CD4-positive, alpha-beta T cell treated with Interferon alpha-2 for 1 hour (primary cell): ENCODE measurements around the gene CYB5R2.

Experiments
- DNase-seq, 2 donors: peaks; one replicate each; pipeline ENCODE4 v3.0.0-alpha.2; 2020 to 2022

The CYB5R2 gene

DNA sequence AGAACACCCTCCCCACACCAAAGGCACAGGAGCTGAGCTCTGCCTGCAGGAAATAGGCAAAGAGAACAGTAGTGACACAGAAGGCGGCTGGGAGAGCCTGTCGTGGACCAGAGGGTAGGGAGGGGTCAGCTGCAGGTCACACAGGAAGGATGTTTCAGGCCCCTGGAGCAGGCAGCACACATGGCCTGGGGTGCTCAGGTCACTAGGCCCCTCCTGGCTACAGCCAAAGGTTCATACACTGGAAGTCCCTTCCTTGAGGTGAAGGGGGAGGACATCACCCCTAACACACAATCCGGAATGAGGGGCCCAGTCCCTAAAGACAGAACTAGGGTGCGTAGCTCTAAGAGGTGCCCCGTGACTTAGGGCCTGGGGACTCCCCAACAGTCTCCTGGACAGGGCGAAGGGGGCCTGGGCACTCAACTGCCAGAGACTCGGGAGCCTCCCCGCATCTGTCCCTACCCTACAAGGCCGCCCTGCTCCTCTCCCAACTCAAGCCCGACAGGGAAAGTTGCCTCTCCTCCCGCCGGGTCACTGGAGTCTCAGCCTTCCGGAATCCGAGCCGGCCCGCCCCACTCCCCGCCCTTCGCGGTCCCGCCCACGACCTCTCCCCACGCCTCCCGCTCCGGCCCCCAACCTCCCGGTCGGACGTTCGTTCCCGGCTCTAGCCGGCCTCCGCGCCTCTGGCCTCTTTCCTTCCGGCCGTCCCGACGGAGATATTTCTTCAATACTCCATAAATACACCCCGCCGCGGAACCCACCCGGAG is at the start of gene CYB5R2:
Gene CYB5R2, minus strand, starts transcription at position 541 of the 764 bp plus-strand sequence. CDS start 675 bp downstream, outside the sequence.
- DNase-seq = no peak

DNA sequence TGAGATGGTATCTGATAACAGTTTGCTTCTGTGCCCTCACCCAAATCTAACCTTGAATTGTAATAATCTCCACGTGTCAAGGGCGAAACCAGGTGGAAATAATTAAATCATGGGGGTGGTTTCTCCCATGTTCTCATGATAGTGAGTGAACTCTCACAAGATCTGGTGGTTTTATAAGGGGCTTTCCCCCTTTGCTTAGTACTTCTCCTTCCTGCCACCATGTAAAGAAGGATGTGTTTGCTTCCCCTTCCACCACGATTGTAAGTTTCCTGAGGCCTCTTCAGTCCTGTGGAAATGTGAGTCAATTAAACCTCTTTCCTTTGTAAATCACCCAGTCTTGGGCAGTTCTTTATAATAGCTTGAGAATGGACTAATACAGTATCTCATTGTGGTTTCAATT is 41.5 kb upstream of the CYB5R2 start:
- no peak for DNase-seq

DNA sequence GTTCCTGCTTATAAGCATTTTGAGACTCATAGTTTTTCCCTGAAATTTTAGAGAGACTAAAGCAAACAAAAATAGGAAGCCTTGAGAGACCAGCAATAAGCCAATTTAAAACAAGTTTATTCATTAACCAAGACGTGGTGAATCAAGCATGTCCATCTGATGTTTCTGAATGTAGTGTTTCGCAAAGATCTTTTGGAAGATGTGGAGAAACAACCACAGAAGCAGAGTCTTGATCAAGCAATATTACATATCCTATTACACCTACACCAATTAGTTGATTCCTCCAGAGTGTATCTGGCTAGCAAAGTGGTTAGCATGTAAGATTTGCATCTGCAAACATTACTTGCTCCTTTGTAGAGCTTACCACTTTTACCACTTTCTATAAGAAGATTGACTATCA is 33.1 kb upstream of the CYB5R2 start, which contains the start of gene OVCH2:
Gene OVCH2, minus strand, starts transcription at position 101 of the 400 bp plus-strand sequence. Its CDS starts 83 bp downstream, at position 18.
- no peak for DNase-seq

DNA sequence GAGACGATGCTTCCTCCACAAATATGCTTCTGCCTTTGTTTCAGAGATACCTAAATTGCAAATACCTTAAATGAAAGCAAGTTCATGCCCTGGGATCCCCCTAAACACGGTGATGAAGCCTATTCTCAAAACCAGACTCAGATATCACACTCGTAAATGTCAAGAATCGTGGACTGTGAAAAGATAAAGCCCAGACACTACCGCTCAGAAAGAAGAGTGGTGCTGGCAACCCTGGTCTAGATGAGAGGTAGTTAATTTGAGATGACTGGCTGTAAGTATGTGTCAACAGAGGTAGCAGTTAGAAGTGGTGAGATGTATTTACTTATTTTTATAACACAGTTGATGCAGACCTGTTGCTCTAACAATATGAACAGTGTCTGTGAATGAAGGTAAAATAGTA is 30.4 kb upstream of the CYB5R2 start:
- no peak for DNase-seq

DNA sequence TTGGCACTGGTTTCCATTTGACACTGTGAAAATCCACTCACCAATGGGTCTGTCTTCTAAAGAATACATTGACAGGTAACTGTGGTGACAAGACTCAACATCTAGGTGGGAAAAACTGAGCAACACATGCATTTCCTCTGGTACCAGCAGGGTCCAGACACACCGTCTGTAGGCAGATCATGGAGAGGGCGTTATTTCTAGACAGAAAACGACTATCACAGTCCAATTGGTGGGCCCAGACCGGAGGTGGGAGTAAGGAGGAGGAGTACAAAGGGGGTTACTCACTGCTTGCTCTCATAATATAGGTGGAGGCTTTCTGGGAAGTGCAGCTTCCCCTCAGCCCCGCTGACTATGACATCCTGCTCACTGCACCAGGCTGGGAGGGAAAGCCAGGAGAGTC is 23.1 kb upstream of the CYB5R2 start:
- DNase-seq = no peak

DNA sequence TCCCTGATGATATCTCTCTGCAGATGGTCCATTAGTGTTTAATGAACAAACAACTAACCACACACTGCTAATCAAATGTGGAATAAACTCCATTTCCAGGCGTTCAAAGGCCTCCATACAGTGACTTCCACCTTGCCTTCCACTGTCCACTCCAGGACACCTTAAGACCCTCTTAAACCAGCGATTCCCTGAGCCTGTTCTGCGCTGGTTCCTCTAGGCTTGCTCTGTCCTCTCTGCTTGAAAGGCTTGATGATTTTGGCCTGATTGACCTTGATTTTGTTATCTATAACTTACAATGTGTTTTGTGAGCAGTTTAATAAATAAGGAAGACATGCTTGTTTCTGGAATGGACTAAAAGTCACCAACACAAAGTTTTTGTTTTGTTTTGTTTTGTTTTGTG is 20.9 kb upstream of the CYB5R2 start:
- DNase-seq = no peak

DNA sequence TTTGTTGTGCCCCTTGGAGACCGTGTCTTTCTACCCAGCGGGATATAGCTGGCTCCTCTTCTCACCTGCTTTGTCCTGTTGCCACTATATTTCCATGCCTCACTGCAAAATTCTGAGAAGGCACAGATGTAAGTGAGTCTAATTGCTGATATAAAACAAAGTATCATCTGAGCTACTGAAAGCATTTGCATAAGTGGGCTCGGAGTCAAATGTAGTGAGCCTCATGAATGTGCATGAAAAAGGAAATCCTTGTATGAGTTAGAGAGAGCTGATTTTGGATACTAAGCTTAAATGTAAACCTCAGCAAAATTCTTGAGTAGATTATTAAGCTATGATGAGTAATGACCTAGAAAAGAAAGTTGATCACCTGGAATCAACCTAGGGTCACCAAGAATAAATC is 19.1 kb upstream of the CYB5R2 start:
- no peak for DNase-seq

DNA sequence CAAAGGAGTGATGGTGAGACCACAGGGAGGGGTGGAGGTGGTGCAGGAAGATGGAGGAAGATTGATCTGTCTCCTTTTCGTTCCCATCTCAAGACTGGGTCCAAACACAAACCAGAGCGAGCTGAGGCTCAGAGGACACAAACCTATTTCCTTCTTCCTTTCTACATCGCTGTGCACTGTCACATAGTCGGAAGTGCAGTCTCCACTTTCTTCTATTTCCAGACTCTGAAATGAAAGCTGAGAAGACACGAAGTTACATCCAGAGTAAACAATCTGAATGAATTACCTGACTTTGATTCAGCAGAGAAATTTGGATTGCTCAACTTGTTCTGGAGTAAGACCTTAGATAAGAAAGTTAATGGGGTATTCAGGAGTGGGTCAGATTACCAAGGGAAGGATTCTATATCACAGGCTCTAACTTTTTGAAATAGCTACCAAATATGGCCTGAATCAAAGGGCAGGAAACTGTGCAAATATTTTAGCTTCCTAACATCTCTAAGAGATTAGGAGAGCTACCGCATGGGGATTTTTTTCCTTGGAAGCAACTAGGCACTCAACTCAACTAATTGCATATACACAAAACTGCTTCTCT is 18.6 kb upstream of the CYB5R2 start:
- no peak for DNase-seq

DNA sequence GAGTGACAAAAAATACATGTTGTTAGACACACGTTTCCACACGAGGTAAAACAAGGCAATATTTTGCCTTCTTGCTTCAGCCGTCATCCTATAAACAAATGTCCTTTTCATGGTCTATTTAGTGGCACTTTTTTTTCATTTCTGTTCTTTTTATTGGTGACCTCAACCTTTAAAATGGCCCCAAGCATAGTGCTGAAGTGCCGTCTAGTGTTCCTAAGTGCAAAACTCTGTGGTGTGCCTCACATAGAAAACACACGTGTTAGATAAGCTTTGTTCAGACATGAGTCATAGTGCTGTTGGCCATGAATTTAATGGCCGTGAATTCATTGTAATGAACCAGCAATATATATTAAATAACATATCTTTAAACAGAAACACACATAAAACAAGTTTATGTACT is 17.3 kb upstream of the CYB5R2 start:
- DNase-seq = no peak

DNA sequence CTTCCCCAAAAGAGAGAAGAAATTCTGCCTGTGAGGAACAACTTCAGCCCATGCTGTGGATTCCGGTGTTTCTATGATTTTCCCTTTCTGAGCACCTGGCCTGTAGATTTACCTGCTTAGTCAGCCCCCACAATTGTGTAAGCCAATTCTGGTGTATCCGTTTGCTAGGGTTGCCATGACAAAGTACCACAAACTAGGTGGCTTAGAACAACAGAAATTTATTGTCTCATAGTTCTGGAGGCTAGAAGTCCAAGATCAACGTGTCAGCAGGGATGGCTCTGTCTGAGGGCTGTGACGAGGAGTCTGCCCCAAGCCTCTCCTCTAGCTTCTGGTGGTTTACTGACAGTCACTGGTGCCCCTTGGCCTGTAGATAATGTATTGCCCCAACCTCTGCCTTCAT is 15.9 kb upstream of the CYB5R2 start:
- DNase-seq = no peak

DNA sequence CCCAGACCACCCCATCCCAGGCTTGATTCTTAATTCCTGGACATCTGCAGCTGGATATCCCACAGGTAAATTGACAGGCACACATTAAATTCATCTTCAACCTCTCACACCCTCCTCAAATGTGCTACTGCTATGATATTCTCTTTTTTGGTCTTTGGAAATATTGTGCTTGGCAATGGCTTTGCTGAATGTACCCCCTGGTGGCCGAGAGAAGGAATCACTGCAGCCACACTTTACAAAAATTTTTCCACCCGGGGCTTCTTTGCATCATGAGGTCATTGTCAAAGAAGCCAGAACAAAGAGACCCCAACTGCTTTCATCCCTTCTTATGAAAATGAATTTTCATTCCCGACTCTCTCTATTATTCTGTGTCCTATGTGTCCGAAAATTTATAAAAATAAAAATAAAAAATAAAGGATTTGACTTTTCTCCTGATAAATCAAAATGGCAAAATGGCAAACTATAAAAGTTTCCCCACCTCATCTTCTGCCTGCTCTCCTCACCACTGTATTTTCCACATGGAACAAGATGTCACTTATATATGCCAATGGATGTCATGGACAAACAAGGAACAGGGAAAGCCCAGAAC is 15.0 kb upstream of the CYB5R2 start:
- DNase-seq = peak in 1 of 2 donors; percentile 23

DNA sequence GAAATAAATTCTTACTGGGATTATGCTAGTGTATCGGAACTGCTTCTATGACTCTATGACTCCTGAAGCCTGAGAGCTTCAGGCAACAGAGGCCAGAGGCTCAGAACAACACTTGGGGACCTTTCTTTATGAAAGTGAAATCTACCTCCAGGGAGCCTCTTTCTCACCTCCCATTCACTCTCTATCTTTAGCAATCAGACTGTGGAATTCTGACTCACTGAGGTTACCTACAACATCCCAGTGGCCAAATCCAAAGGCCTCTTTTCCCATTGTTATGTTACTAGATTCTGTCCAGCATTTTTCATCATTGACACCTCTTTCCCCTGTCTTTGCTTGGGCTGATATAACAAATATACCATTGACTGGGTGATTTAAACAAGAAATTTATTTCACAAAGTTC is 14.1 kb upstream of the CYB5R2 start:
- DNase-seq = no peak

DNA sequence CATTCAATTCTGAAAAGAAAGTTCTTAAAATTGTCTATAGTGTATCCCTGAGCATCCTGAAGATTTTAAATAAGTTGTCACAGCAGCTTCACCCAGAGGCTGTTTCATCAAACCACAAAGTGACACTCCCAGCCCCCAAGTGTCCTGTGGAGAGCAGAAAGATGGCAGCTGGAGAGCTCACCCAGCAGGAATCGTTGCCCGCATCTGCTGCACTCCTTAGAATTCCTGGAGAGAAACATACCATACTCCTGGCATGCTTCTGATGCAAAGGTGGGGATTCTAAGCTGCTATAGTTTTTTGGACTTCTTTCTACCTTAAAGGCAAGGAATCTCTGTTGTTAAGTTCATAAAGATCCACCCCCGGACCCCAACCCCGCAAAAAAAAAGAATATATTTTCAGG is 13.5 kb upstream of the CYB5R2 start:
- DNase-seq = no peak

DNA sequence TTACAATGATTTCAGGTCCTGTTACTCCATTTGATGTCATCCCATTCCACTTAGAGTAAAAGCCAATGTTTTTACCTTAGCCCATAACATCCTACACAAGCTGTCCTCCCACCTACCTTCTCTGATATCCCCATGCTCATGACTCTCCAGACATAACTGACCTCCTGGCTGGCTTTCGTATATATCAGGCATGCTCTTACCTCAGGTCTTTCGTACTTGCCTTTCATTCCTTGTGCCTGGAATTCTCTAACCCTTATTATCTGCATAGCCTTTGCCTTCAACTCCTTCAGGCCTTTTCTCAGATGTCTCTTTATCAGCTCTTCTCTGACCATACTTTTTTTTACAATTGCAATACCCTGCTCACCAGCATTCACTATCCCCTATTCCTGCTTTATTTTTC is 10.3 kb upstream of the CYB5R2 start:
- DNase-seq = no peak

DNA sequence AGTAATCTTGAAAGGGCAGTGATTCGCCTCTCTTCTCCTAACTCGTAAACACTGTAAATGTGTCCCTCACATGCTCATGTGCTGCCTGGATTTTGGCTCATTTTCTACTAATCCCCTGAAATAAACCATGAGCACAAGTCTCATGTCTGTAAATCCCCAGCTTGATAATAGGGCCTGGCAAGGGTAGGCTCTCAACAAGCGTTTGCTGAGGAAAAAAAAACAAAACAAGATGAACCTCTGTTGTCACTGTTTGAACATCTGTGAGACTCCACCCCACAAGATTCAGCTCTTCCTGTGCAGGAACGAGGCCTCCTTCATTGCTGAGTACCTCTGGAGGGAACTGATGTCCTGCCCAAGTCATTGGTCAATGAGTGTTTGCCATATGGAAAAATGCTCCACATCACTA is 4.5 kb upstream of the CYB5R2 start:
- no peak for DNase-seq

DNA sequence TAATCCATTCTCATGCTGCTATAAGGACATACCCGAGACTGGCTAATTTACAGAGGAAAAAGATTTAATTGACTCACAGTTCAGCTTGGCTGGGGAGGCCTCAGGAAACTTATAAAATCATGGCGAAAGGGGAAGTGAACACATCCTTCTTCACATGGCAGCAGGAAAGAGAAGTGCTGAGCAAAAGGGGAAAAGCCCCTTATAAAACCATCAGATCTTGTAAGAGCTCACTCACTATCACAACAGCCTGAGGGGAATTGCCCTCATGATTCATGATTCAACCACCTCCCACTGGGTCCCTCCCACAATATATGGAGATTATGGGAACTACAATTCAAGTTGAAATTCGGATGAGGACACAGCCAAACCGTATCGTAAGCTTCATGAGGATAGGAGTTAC is 3.8 kb upstream of the CYB5R2 start:
- no peak for DNase-seq

DNA sequence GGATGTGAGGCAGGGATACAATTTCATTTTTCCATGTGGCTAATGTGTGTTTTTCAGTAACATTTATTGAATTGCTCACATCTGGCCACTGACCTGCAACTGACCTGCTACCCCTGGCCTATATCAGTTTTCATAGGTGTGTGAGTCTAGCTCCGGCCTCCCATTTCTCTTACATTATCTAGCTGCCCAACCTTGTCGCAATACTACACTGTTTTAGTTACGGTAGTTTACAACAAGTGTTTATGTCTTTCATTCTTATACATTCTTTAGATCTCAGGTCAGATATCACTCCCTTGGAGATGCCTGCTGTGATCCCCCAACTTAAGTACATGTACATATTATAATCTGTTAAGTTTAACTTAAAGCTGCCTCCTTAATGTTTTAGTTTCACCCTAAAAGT is 2.3 kb upstream of the CYB5R2 start:
- no peak for DNase-seq

DNA sequence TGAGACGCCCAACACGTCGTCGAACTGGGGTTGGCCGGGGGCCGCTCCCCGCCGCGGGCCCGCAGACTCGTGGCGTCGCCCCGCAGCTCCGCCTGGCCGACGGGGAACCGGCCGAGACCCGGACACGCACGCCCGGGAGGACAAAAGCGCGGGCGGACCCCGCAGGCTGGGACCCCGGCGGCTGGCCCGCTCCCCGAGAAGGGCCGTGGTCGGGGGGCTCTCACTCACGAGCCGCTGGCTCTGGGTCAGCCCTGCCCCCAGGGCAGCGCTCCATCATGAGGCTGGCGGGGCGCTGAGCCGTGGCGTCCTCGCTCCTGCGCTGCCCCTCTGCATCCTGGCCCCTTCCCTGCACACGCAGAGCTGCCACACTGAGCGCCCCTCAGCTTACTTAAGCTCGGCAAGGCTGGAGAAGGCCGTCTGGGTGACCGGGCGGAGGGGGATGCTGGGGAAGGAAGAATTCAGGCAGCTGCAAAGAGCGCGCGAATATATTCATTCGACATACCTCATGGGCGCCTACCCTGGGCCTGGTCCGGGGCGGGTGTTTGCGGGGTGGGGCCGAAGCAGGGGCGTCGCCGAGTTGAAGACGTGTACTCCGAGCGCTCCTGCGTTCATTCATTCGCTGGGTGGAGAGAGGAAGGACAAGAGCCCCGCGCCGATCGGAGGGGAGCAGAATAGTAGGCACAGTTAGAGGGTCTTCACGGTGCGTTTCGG is 579 bp upstream of the CYB5R2 start:
- DNase-seq = no peak

DNA sequence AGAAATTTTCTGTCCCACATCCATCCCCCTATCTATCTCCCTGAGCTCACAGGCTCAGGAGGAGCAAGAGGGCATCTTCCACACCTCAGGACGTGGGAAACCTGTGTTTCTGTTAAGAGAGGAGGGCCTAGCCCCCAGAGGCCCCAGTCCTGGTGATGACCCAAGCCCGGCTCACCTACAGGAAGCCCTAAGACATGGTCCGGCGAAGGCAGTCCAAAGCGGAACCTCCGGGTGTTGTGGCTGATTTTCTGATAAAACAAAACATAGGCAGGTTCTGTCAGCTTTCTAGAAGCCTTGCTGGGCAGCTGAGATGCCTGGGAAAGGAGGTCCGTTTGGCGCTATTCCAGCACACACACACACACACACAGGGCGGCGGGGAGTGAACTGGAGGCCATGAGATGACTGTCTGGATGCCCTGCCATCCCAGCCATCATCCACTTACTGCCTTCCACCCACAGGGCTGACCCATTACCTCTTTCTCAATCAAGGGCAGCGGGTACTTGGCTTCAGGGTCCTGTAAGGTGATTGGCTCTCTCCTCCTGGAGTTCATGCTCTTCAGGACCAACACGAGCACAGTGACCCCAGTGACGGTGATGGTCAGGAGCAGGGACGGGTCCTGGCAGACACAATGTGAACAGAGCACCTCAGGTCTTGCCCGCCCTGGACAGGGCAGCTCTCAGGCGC is 882 bp downstream of the CYB5R2 start:
- no peak for DNase-seq

DNA sequence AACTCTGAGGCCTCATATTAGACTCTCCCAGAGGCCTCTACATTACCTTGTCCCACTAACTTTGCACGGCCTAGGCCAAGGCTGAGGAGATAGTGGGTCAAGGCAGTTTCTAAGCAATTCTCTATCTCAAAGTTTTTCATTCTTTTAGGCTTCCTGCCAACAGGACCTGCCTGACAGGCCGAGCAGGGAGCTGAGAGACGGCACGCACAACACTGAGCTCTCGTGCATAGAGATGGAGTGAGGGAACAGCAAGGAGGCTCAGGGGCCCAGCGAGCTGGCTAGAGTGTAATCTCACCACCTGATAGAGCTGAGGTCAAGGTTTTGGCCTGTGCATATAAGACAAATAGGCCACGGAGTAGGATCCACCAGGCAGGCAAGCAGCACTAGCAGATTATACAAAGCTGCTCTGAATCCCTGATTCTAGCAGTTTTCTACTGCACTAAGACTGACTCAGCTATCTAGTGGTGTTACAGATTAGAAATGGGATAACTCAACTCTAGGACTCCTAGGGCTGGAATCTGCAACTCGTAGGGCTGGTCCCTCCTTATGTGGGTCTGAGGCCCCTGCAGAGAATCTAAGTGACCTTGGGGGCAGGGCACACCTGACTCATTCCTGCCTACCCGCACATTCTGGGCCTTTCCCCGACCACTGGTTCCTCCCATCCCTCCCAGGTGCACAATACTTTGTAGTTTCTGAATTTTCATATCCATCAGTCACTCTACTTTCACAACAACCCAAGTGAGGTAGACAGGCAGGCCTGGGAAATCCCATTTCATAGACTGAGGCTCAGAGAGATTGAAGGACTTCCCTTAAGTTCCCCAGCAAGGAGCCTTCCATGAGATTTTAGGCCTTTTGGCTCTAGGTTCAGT is 1.7 kb downstream of the CYB5R2 start:
- DNase-seq = no peak

DNA sequence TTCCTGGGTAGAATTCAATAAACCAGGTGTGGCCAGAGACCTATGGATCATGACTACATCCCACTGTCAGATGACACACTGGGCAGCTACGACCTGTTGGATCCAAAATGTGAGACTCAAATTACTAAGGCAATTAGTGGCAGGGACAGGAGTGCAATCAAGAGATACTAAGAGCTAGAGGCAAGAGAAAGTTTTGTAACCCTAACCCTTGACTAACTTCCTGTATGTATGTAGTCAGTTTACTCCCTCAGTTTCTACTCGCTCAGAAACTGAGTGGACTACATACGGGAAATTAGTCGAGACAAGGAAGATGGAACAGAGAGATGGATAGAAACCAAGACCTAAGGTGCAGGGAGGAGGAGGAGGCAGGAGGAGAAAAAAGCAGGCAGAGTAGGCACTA is 2.7 kb downstream of the CYB5R2 start:
- DNase-seq = no peak

DNA sequence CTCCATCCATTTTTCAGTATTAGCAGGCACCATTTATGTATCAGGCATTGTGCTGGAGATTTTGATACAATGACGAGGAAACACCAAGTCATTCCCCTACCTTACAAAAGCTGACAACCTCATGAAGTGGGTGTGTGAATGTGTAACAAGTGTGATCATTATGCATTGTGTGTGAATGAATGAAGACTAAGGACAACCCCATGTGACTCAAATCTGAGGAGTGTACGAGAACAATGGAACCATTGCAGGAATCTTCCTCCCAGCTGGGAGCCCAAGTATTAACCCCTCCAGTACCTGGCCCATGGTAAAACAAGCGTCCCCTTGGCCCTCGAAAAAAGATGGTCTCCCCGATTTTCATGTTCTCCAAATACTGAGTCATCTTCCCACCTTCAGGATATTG is 4.4 kb downstream of the CYB5R2 start:
- DNase-seq = no peak
